Activated gamma-delta T cell treated with anti-CD3 and anti-CD28 coated beads, Interleukin-2, amount 50 U/mL, for 16 hours (primary cell): ENCODE measurements around the gene NECAP2.
A peak's percentile ranks its signal among the peaks of the same experiment; 100 is the strongest.
"Not testable (repeated sequence)": the region's sequence is repeated elsewhere in the genome, so short reads cannot be mapped to it uniquely, and the experiment has no call there.

Source experiments
- DNase-seq: peaks from one replicate; pipeline ENCODE4 v3.0.0-alpha.2; 2020; ENCODE audit warnings: low read depth

The NECAP2 gene

DNA sequence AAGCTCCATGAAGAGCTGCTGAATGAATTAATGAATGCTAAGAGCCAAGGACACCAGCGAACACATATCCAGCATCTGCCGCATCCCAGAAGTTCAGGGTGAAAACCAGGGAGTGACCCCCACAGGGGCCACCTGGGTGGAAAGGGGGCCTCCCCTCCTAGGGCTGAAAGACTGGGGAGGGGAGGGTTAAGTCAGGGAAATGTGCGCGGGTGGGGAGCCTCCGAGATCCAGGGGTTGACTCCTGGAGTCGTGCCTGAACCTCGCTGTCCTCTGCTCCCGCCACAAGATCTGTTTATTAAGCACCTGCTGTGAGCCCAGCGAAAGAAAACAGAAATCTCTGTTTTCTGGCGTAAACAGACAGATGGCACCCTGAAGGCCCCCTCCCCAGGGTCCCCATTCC lies 57.5 kb downstream of the NECAP2 start:
- not testable (repeated sequence) for DNase-seq

DNA sequence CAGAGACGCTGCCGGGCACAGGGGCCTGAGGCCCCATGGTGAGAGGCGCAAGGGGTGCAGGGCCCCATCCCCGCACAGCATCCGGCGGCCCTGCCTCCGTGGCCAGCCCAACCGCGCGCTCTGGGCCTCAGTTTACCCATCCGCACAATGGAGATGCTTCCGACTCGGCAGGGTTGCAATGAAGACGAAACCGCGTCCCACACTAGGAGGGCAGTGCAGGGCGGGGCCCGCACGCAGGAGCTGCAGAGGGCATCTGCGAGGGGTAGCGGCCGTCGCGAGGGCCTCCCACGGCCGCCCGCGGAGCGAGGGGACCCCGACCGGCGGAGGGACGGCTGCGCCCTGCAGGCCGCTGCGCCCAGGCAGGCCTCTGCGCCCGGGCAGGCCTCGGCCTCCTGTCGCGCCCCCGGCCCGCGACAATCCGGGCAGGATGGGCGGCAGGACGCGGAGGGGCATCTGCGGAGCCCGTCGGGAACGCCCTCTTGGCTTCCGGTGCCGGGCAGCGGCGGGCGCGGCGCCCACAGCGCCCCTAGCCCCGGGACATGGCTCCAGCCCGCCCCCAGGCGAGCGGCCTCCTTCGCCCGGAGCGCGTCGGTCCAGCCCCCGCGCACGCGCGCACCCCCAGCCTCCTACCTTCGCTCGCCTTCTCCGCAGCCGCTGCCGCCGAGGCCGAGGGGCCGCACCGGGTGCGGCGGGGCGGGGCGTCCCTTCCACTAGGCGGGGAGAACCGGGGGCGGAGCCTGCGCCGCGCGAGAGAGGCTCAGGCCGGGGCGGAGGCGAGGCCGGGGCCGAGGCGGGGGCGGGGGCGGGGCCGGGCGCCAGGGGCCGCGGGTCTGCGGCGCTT lies 58.3 kb downstream of the NECAP2 start:
- peak; percentile 71 for DNase-seq

DNA sequence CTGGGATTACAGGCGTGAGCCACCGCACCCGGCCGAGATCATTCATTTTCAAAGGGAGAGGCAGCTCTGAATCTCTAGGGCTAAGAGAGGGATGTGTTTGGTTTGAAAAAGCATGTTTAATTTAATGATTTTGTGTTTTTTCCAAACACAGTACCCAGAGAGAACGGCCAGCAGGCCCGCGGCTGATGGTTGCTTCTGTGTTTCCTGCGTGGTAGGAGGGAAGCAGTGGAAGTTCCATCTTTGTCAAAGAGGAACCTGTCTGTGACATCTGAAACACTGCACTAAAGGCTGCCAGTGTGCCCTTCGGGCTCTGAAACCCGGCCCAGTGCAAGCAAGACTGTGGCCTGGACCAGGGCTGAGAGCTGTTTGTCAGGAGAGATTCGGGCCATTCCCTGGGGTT lies 59.9 kb downstream of the NECAP2 start:
- not testable (repeated sequence) for DNase-seq

DNA sequence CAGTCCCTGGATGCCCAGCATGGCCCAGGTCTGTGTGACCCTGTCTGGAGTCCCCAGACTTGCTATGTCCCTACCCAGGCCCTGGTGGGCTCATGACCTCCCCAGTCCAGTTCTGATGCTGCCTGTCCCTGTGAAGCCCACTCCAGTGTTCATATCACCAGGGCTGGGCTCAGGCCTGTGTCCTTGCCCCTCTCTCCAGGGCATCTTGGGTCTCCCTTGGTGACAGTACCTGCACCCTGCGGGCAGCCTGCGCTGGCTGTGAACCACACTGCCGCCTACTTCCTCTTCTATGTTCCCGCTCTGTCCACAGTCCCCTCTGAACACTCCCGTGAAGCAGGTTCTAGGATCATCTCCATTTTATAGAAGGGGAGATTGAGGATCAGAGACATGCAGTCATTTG lies 60.5 kb downstream of the NECAP2 start:
- DNase-seq, result not testable (repeated sequence)

DNA sequence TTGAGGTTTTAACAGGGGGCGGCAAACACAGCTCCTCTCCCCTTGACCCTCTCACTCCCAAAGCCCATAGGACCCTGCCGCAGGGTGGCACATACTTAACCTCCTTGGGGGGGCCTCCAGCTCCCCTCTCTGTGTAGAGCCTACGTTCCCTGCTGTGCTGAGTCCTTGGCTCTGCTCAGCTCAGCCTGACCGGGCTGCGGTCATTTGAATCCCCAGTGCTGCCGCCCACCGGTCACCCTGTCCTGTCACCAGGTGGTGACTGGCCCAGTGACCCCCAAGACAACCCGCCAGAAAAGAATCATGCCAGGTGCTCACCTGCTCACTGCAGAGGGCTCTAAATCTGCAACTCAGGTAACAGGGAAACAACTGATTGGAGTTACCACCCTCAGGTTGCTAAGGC lies 60.9 kb downstream of the NECAP2 start:
- not testable (repeated sequence) for DNase-seq

DNA sequence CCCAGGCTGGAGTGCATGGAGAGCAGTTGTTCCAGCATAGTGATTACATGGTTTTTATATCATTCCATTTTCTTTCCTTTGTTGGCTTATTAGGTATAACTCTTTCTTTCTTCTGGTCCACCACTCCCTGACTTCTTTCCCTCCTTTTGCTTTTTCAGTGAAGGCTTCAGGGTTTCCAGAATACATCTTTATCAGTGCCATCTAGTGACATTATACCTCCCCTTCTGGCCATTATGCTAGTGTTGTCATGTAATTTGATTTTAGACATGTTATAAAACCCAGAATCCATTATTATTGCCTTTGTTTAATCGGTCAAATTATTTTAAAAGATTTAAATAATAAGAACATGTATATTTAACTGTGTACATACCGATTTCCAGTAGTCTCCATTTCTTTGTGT lies 63.0 kb downstream of the NECAP2 start:
- DNase-seq, result no peak

DNA sequence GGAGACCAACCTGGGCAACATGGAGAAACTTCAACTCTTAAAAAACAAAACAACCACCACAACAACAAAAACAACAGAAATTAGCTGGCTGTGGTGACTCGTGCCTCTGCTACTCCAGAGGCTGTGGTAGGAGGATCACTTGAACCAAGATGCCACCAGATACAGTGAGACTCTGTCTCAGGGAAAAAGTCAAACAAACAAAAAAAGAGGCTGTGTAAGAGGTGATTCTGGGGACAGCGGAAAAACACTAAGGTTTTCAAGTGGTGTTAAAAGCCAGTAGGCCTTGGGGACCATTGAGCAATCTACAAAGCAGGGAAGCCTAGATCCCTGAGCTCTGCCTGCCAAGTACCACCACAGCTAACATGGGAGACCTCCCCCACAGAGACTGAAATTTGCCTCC lies 65.3 kb downstream of the NECAP2 start:
- DNase-seq, result not testable (repeated sequence)

DNA sequence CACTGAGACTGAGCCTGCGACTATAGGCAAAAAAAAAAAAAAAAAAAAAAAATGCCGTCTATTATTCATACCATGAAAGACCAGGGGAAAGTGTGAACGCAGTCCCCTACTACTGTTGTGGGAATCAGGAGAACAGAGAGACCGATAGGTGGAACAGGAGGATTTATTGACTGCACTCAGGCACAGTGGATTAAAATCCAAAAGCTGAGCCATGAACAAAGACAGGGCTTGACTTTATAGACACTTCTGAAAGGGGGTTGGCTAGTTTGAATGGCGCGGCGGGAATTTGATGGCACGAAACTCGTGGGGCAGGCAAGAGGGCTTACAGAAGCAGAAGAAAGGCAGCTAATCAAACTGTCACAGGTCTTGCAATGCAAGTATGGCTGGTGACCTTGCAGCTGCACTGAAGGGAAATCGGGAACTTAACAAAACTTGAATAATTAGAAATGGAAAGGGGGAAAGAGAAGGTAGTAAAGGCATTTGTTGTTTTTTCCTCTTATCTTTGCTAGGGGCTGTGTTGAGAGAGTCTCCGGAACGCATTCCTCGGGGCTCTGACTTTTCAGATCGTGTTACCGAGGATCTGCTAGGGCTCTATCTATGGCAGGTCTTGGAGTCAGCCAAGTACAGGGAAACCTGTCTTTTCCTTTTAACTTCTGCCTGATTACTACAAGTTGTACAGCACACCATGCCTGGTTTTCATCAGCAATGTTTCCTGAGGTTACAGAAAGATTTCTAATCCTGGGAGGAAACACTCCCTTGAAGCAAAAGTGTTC lies 66.0 kb downstream of the NECAP2 start:
- DNase-seq, result not testable (repeated sequence)

DNA sequence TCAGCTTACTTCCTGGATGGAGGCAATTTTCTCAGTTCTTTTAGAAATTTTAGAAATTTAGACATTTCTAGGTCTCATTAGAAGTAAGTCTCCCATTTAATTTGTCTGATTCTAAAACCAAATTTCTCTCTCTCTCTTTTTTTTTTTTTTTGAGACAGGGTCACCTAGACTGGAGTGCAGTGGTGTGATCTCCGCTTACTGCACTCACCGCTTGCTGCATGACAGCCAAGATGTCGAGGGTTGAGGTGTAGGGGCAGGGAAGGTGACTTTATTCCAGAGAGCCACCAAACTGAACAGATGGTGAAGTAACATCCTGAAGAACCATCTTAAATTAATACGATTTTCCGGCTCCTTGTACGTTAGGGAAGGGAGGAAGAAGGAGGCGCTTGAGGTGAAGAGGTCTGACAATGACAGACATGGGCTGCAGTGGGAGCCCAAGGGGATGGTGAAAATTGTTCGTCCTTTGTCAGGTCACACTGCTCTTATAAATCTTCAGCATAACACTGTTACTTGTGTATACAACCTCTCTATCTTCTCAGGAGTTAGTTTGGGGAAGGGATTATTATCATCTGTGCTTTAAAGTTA lies 68.4 kb downstream of the NECAP2 start:
- DNase-seq, result not testable (repeated sequence)
